Lung (tissue), 12 donors: Measurements from ENCODE around the gene IFNK. TPM values are rescaled to one million over a fixed set of nuclear protein-coding genes. Genes with fewer than 3 reads are reported as not detected.

Source experiments
- ATAC-seq: fragments of 200-7000 bp; cut with Tn5 transposase; one replicate; pipeline ENCODE4 v1.9.1; 2020; ENCODE audit warnings: moderate number of reproducible peaks; ENCODE audit not compliant: insufficient read depth, low FRiP score
- DNase-seq, 3 donors: peaks; one replicate each; pipeline ENCODE4 v3.0.0-alpha.2; 2013 to 2017
- H3K27ac ChIP-seq, 2 donors: one replicate each; pipeline ENCODE4 v1.5.1; 2013; ENCODE audit warnings: mild to moderate bottlenecking in 2 of 2, moderate library complexity in 2 of 2, control low read depth in 1 of 2, inconsistent platforms in 1 of 2, low read depth in 1 of 2, low read length in 1 of 2
- H3K27me3 ChIP-seq, 3 donors: one replicate each; pipeline ENCODE4 v1.5.1; 2013; ENCODE audit warnings: low read length in 2 of 3; ENCODE audit not compliant: control insufficient read depth in 3 of 3, insufficient read depth in 3 of 3
- H3K36me3 ChIP-seq, 4 donors: one replicate each; pipeline ENCODE4 v1.5.1; 2013; ENCODE audit warnings: low read length in 4 of 4, mild to moderate bottlenecking in 1 of 4, moderate library complexity in 1 of 4; ENCODE audit not compliant: control insufficient read depth in 4 of 4, insufficient read depth in 4 of 4
- H3K4me1 ChIP-seq, 5 donors: one replicate each; pipeline ENCODE4 v1.5.1; 2013; ENCODE audit warnings: low read length in 5 of 5, mild to moderate bottlenecking in 2 of 5, moderate library complexity in 1 of 5; ENCODE audit not compliant: control insufficient read depth in 5 of 5, insufficient read depth in 5 of 5
- H3K4me3 ChIP-seq: one replicate; pipeline ENCODE4 v1.5.1; 2013; ENCODE audit warnings: mild to moderate bottlenecking, control low read depth, moderate library complexity
- H3K9ac ChIP-seq, 2 donors: one replicate each; pipeline ENCODE4 v1.5.1; 2013; ENCODE audit warnings: low read length in 2 of 2, control low read depth in 1 of 2; ENCODE audit not compliant: insufficient read depth in 1 of 2
- H3K9me3 ChIP-seq, 4 donors: one replicate each; pipeline ENCODE4 v1.5.1; 2013; ENCODE audit warnings: low read length in 3 of 4, mild to moderate bottlenecking in 1 of 4, moderate library complexity in 1 of 4; ENCODE audit not compliant: control insufficient read depth in 4 of 4, insufficient read depth in 3 of 4
- WGBS, 2 donors: extraction: QIAGEN DNeasy Blood & Tissue Kit; methylation state at CpG; one replicate each; pipeline ENCODE4 v1.1.7; 2013; 5-methylcytosine and 5-hydroxymethylcytosine counted together
- polyA plus RNA-seq, 2 donors: library from polyadenylated mRNA; stranded (reverse); fragments of 200-250 nt; gene quantifications; one replicate each; pipeline ENCODE4 v1.2.1, GENCODE V29; 2013
- total RNA-seq, 2 donors: library from RNA; depleted of rRNA in 1 of 2; stranded (reverse); fragments of >200 nt in 1 of 2; gene quantifications; one replicate each; pipeline ENCODE4 v1.2.1, GENCODE V29; 2014 to 2021
- TF ChIP-seq, protein P1 (sequence below): IDR thresholded peaks from 2 replicates; pipeline ENCODE4 v1.5.1; 2012; ENCODE audit warnings: mild to moderate bottlenecking; ENCODE audit errors: control extremely low read depth, extremely low read depth
- donor health status: control.
- donor health status: control.
- donor health status: Bipolar disorder and iron deficiency.
- donor health status: healthy.
- donor health status: DM: yes; HTN: yes; CAD: no.

The IFNK gene
- total and polyA plus RNA-seq, 4 donors: not detected

GRCh38 chr9:27566118-27566517, 42.0 kb downstream of the IFNK start:
- TF ChIP-seq, protein P1, sequence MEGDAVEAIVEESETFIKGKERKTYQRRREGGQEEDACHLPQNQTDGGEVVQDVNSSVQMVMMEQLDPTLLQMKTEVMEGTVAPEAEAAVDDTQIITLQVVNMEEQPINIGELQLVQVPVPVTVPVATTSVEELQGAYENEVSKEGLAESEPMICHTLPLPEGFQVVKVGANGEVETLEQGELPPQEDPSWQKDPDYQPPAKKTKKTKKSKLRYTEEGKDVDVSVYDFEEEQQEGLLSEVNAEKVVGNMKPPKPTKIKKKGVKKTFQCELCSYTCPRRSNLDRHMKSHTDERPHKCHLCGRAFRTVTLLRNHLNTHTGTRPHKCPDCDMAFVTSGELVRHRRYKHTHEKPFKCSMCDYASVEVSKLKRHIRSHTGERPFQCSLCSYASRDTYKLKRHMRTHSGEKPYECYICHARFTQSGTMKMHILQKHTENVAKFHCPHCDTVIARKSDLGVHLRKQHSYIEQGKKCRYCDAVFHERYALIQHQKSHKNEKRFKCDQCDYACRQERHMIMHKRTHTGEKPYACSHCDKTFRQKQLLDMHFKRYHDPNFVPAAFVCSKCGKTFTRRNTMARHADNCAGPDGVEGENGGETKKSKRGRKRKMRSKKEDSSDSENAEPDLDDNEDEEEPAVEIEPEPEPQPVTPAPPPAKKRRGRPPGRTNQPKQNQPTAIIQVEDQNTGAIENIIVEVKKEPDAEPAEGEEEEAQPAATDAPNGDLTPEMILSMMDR: no peak
- no peak for ATAC-seq
- no peaks in the 10 kb centered on the region for H3K27me3 ChIP-seq
- H3K4me3 ChIP-seq: no peak overlapping the region
- no peaks in the 10 kb centered on the region for H3K9me3 ChIP-seq
- H3K9ac ChIP-seq: no peak overlapping the region
- WGBS, 2 donors: 97 to 99% methylated on average over 1 of the region's 1 CpG
- peaks cover 0 to 13% (median 0%) of the 10 kb centered on the region in 5 donors for H3K4me1 ChIP-seq
- H3K36me3 ChIP-seq: peaks cover 2 to 21% (median 10%) of the 10 kb centered on the region in 4 donors
- no peak overlapping the region for H3K27ac ChIP-seq
- DNase-seq: no peak

- TF ChIP-seq, protein P1: no peak
- WGBS, 2 donors: 34 to 64% methylated on average over 2 of the region's 2 CpGs
- Histone ChIP-seq H3K36me3 (peaks cover 2 to 13% (median 7%) of the 10 kb centered on the region in 4 donors), H3K9ac (no peak overlapping the region), H3K9me3 (no peaks in the 10 kb centered on the region), H3K4me1 (peaks cover 0 to 19% (median 15%) of the 10 kb centered on the region in 5 donors), H3K4me3 (no peak overlapping the region), H3K27me3 (no peaks in the 10 kb centered on the region), H3K27ac (no peak overlapping the region)
- DNase-seq: no peak
- ATAC-seq: no peak
Measured at GRCh38 chr9:27569406-27569805, 45.3 kb downstream of the IFNK start.

- Histone ChIP-seq H3K27me3 (no peaks in the 10 kb centered on the region), H3K4me1 (peaks cover 0 to 19% (median 16%) of the 10 kb centered on the region in 5 donors), H3K36me3 (peaks cover 2 to 6% (median 4%) of the 10 kb centered on the region in 4 donors), H3K27ac (no peak overlapping the region), H3K9me3 (no peaks in the 10 kb centered on the region), H3K4me3 (no peak overlapping the region), H3K9ac (no peak overlapping the region)
- TF ChIP-seq, protein P1: no peak
- DNase-seq: peak in 1 of 3 donors; percentile 28
- no peak for ATAC-seq
- 79 to 86% methylated on average over 4 of the region's 4 CpGs for WGBS, 2 donors
Measured at GRCh38 chr9:27571011-27571410, 46.9 kb downstream of the IFNK start.

- peak overlapping the region; percentile 82 to 95 for H3K27ac ChIP-seq
- no peaks in the 10 kb centered on the region for H3K27me3 ChIP-seq
- H3K4me3 ChIP-seq: no peak overlapping the region
- H3K9me3 ChIP-seq: no peaks in the 10 kb centered on the region
- 52 to 68% methylated on average over 3 of the region's 3 CpGs for WGBS, 2 donors
- DNase-seq (peak in 1 of 3 donors; percentile 37), ATAC-seq (no peak)
- TF ChIP-seq, protein P1: no peak
- H3K4me1 ChIP-seq: peaks cover 0 to 19% (median 12%) of the 10 kb centered on the region in 5 donors
- H3K36me3 ChIP-seq: peaks cover 0 to 2% (median 0%) of the 10 kb centered on the region in 4 donors
- peak overlapping the region in 1 of 2 donors; percentile 97 for H3K9ac ChIP-seq
Measured at GRCh38 chr9:27572061-27572460, 48.0 kb downstream of the IFNK start.
